ENCODE measurements around the gene IFIT1.

DNA sequence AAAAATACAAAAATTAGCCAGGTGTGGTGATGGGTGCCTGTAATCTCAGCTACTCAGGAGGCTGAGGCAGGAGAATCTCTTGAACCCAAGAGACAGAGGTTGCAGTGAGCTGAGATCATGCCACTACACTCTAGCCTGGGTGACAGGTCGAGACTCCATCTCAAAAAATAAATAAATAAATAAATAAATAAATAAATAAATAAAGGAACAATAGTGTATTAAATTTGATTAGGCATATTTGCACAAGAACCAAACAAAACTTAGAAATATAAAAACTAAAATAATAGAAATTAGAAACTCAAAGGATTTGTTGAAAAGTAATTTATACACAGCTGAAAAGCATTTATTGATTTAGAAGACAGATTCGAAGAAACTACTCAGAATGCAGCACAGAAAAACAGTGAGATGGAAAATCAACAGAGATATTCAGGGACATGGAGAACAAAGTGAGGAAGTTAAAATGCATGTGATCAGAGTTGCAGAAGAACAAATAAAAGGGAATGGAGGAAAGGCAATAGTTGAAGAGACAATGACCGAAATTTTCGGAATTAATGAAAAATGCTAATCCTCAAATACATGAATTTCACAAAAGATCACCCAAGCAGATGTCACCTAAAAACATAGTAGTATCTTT lies 46.9 kb upstream of the IFIT1 start:
- TF ChIP-seq, protein P1, sequence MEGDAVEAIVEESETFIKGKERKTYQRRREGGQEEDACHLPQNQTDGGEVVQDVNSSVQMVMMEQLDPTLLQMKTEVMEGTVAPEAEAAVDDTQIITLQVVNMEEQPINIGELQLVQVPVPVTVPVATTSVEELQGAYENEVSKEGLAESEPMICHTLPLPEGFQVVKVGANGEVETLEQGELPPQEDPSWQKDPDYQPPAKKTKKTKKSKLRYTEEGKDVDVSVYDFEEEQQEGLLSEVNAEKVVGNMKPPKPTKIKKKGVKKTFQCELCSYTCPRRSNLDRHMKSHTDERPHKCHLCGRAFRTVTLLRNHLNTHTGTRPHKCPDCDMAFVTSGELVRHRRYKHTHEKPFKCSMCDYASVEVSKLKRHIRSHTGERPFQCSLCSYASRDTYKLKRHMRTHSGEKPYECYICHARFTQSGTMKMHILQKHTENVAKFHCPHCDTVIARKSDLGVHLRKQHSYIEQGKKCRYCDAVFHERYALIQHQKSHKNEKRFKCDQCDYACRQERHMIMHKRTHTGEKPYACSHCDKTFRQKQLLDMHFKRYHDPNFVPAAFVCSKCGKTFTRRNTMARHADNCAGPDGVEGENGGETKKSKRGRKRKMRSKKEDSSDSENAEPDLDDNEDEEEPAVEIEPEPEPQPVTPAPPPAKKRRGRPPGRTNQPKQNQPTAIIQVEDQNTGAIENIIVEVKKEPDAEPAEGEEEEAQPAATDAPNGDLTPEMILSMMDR (tag by site-specific recombination; IDR thresholded peaks at IDR 0.05): no peak
- no peak for TF ChIP-seq HOXC10 (CRISPR knock-in tag; IDR thresholded peaks at IDR 0.05)
- no peak for TF ChIP-seq SP3 (tag by site-specific recombination; IDR thresholded peaks at IDR 0.05)
- TF ChIP-seq, protein P2, sequence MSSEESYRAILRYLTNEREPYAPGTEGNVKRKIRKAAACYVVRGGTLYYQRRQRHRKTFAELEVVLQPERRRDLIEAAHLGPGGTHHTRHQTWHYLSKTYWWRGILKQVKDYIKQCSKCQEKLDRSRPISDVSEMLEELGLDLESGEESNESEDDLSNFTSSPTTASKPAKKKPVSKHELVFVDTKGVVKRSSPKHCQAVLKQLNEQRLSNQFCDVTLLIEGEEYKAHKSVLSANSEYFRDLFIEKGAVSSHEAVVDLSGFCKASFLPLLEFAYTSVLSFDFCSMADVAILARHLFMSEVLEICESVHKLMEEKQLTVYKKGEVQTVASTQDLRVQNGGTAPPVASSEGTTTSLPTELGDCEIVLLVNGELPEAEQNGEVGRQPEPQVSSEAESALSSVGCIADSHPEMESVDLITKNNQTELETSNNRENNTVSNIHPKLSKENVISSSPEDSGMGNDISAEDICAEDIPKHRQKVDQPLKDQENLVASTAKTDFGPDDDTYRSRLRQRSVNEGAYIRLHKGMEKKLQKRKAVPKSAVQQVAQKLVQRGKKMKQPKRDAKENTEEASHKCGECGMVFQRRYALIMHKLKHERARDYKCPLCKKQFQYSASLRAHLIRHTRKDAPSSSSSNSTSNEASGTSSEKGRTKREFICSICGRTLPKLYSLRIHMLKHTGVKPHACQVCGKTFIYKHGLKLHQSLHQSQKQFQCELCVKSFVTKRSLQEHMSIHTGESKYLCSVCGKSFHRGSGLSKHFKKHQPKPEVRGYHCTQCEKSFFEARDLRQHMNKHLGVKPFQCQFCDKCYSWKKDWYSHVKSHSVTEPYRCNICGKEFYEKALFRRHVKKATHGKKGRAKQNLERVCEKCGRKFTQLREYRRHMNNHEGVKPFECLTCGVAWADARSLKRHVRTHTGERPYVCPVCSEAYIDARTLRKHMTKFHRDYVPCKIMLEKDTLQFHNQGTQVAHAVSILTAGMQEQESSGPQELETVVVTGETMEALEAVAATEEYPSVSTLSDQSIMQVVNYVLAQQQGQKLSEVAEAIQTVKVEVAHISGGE (tag by site-specific recombination; conservative IDR thresholded peaks at IDR 0.05; ENCODE audit: low read depth): no peak
- TF ChIP-seq, protein P3, sequence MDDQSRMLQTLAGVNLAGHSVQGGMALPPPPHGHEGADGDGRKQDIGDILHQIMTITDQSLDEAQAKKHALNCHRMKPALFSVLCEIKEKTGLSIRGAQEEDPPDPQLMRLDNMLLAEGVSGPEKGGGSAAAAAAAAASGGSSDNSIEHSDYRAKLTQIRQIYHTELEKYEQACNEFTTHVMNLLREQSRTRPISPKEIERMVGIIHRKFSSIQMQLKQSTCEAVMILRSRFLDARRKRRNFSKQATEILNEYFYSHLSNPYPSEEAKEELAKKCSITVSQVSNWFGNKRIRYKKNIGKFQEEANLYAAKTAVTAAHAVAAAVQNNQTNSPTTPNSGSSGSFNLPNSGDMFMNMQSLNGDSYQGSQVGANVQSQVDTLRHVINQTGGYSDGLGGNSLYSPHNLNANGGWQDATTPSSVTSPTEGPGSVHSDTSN (CRISPR knock-in tag; IDR thresholded peaks at IDR 0.05): no peak

All from HEK293 (cell line).